ENCODE results near the gene HNRNPM.

DNA sequence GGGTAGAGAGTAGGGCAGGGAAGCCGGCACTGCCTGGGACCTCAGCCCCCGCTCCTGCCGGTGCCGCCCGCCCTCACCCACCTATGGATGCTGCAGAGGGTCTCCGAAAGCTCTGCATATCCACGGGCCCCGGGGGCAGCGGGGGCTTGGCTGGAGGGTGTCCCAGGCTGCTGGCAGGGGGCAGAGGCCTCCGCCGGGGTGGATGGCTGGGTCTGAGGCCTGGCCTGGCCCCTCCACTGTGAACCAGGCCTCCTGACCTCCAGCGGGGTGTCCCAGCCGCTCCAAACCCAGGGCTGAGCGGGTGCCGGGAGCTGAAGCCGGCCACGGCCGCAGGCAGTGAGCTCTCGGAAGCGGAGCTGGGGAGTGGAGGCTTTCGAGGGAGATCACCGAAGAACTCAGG is 53.5 kb downstream of the HNRNPM start:
- TF ChIP-seq, protein P1, sequence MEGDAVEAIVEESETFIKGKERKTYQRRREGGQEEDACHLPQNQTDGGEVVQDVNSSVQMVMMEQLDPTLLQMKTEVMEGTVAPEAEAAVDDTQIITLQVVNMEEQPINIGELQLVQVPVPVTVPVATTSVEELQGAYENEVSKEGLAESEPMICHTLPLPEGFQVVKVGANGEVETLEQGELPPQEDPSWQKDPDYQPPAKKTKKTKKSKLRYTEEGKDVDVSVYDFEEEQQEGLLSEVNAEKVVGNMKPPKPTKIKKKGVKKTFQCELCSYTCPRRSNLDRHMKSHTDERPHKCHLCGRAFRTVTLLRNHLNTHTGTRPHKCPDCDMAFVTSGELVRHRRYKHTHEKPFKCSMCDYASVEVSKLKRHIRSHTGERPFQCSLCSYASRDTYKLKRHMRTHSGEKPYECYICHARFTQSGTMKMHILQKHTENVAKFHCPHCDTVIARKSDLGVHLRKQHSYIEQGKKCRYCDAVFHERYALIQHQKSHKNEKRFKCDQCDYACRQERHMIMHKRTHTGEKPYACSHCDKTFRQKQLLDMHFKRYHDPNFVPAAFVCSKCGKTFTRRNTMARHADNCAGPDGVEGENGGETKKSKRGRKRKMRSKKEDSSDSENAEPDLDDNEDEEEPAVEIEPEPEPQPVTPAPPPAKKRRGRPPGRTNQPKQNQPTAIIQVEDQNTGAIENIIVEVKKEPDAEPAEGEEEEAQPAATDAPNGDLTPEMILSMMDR (IDR thresholded peaks at IDR 0.05): no peak
- no peak for TF ChIP-seq POLR2A (IDR thresholded peaks at IDR 0.05)
